Islet of Langerhans (tissue), 1 donor: Measurements from ENCODE around the gene CST11.

Experiments
- FAIRE-seq: peaks from one replicate; lab custom pipeline; 2011; peaks lifted over from hg19 to GRCh38; lab: Jason Lieb, UNC

The CST11 gene

GRCh38 chr20:23419995-23420901 is 32.4 kb downstream of the CST11 start:
- FAIRE-seq, result no peak

- peak; percentile 91 for FAIRE-seq
These were observed 33.0 kb downstream of the CST11 start for GRCh38 chr20:23419657-23419994.

- peak; percentile 65 for FAIRE-seq
These were observed 34.8 kb downstream of the CST11 start for GRCh38 chr20:23417861-23418260.

GRCh38 chr20:23415959-23416583 is 36.6 kb downstream of the CST11 start:
- no peak for FAIRE-seq

- no peak for FAIRE-seq
These were observed 37.1 kb downstream of the CST11 start for GRCh38 chr20:23415555-23415954.

GRCh38 chr20:23414526-23415188 is 38.0 kb downstream of the CST11 start:
- peak; percentile 51 for FAIRE-seq

- no peak for FAIRE-seq
These were observed 38.7 kb downstream of the CST11 start for GRCh38 chr20:23413862-23414422.

- no peak for FAIRE-seq
These were observed 40.6 kb downstream of the CST11 start for GRCh38 chr20:23412026-23412425.

GRCh38 chr20:23410916-23411695 is 41.6 kb downstream of the CST11 start:
- FAIRE-seq, result no peak

- FAIRE-seq, result no peak
These were observed 42.9 kb downstream of the CST11 start for GRCh38 chr20:23409800-23410199.

- FAIRE-seq, result no peak
These were observed 43.7 kb downstream of the CST11 start for GRCh38 chr20:23408957-23409356.

- FAIRE-seq, result no peak
These were observed 44.8 kb downstream of the CST11 start for GRCh38 chr20:23407781-23408464.

GRCh38 chr20:23406880-23407279 is 45.8 kb downstream of the CST11 start:
- no peak for FAIRE-seq

- no peak for FAIRE-seq
These were observed 48.5 kb downstream of the CST11 start for GRCh38 chr20:23404196-23404595.

- no peak for FAIRE-seq
These were observed 48.9 kb downstream of the CST11 start for GRCh38 chr20:23403751-23404150.

GRCh38 chr20:23401051-23401450 is 51.6 kb downstream of the CST11 start:
- no peak for FAIRE-seq
